ENCODE data around the gene KCTD18.

GRCh38 chr2:200523604-200524003, 13.7 kb upstream of the KCTD18 start:
- TF ChIP-seq CTCF (IDR thresholded peaks at IDR 0.05; ENCODE audit: low read depth, low read length) = no peak
- TF ChIP-seq EZH2phosphoT487 (IDR thresholded peaks at IDR 0.05; ENCODE audit: low read depth) = no peak

All from OCI-LY3 (cell line).